ENCODE measurements around the gene ARNT2. TPM values are rescaled to one million over a fixed set of nuclear protein-coding genes. Genes with fewer than 3 reads are reported as not detected.

Gene ARNT2
- polyA plus RNA-seq, 1 experiment, result 44.6 TPM

DNA sequence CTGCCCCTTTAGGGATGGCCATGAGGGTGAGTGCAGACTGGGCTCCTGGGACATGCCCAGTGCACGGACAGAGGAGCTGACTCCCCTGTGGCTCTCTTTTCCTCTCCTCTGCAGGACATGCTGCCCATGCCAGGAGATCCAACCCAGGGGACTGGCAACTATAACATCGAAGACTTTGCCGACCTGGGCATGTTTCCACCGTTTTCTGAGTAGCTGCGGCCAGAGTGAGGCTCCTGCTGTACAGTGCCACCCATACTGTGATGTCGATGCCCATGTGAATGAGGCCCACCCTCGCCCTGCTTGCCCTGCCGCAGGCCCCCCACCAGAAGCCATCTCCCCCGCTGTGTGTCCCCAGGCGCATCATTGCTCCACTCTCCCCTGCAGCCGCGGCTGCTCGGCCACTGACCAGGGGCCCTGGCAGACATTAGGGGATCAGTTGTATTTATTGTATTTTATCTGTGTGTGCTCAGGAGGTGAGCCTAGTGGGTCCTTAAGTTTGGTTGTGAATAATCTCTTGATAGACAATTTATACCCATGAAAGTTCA is 189.4 kb downstream of the ARNT2 start:
- no peak for DNase-seq (ENCODE audit: low read depth)
- POLR2A ChIA-PET, result no interaction called here

DNA sequence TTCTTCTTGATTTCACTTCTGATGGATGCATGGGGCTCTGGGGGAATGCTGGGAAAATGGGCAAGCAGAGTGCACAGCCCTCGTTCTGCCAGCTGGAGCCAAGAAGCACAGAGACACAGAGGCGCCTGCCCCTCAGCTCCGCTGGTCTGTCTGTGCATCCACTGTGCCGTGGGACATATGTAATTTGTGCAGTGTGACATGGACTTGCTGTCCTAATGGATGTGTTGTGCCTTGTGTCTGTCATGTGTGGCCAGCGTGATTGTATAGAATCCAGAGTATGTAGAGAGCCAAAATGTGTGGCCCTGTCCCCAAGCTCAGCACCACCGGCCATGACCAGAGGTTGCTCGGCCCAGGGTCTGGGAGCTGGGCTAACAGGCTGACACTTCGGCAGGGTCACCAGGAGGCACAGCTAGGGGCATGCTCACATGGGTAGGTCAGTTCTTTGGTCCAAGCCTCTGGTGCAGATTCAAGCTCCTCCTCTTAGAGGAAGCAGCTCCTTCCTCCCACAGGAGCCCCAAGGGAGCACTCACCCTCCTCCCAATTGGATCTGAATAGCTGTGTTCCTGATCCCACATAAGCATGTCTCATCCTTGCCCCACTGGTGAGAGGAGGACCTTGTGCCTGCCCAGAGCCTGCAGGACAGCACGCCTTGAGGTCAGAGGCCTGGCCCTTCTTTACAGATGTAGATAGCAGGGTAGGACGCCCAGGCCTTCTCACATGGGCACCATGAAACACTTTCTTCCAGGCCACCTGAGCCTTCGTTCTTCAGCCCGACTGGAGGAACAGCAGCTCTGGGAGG is 190.1 kb downstream of the ARNT2 start:
- no peak for DNase-seq (ENCODE audit: low read depth)
- Histone ChIP-seq H3K27me3 (ENCODE audit: control insufficient read depth, insufficient read depth, low read length) (no peaks in the 10 kb centered on the region), H3K4me3 (ENCODE audit: low read depth, low read length) (no peak overlapping the region), H3K36me3 (ENCODE audit: control insufficient read depth, insufficient read depth, low read length) (peaks cover 22% of the 10 kb centered on the region)
- POLR2A ChIA-PET, result no interaction called here
- CTCF ChIA-PET, result interaction anchor here (2.3 kb wide), 1 partner anchor 27 kb away, joined by 9 read pairs; no protein-coding TSS in a partner anchor
- no peak for TF ChIP-seq CTCF (IDR thresholded peaks at IDR 0.05; ENCODE audit: insufficient read depth, low read depth, low read length)

More for the DNA sequence above, 189.4 kb downstream of the ARNT2 start:
- CTCF ChIA-PET, result interaction anchor here (2.3 kb wide), 1 partner anchor 26 kb away, joined by 9 read pairs; no protein-coding TSS in a partner anchor
- Histone ChIP-seq H3K27me3 (ENCODE audit: control insufficient read depth, insufficient read depth, low read length) (no peaks in the 10 kb centered on the region), H3K4me3 (ENCODE audit: low read depth, low read length) (no peak overlapping the region), H3K36me3 (ENCODE audit: control insufficient read depth, insufficient read depth, low read length) (peaks cover 22% of the 10 kb centered on the region)
- no peak for TF ChIP-seq CTCF (IDR thresholded peaks at IDR 0.05; ENCODE audit: insufficient read depth, low read depth, low read length)

GRCh38 chr15:80595396-80595795 is 191.2 kb downstream of the ARNT2 start:
- TF ChIP-seq CTCF (IDR thresholded peaks at IDR 0.05; ENCODE audit: insufficient read depth, low read depth, low read length), result no peak
- ChIA-PET POLR2A (no interaction called here), CTCF (interaction anchor here (0.8 to 1.1 kb wide), 3 partner anchors 10 to 184 kb away, joined by 3 to 5 read pairs (median 3); partner anchors contain the start of gene CEMIP)
- Histone ChIP-seq H3K36me3 (ENCODE audit: control insufficient read depth, insufficient read depth, low read length) (peaks cover 22% of the 10 kb centered on the region), H3K27me3 (ENCODE audit: control insufficient read depth, insufficient read depth, low read length) (no peaks in the 10 kb centered on the region), H3K4me3 (ENCODE audit: low read depth, low read length) (no peak overlapping the region)
- no peak for DNase-seq (ENCODE audit: low read depth)

- no peak for TF ChIP-seq CTCF (IDR thresholded peaks at IDR 0.05; ENCODE audit: insufficient read depth, low read depth, low read length)
- Histone ChIP-seq H3K36me3 (ENCODE audit: control insufficient read depth, insufficient read depth, low read length) (peaks cover 18% of the 10 kb centered on the region), H3K27me3 (ENCODE audit: control insufficient read depth, insufficient read depth, low read length) (no peaks in the 10 kb centered on the region), H3K4me3 (ENCODE audit: low read depth, low read length) (no peak overlapping the region)
- DNase-seq (ENCODE audit: low read depth), result no peak
- CTCF ChIA-PET, result interaction anchor here (1.1 to 1.4 kb wide), 3 partner anchors 9 to 183 kb away, joined by 3 read pairs; partner anchors contain the start of gene CEMIP
- POLR2A ChIA-PET, result interaction anchor here (0.6 kb wide), 1 partner anchor 180 kb away, joined by 3 read pairs; no protein-coding TSS in a partner anchor
Observed at GRCh38 chr15:80596521-80596976, 192.4 kb downstream of the ARNT2 start.

GRCh38 chr15:80597076-80597475 is 192.9 kb downstream of the ARNT2 start:
- Histone ChIP-seq H3K27me3 (ENCODE audit: control insufficient read depth, insufficient read depth, low read length) (no peaks in the 10 kb centered on the region), H3K36me3 (ENCODE audit: control insufficient read depth, insufficient read depth, low read length) (peaks cover 15% of the 10 kb centered on the region), H3K4me3 (ENCODE audit: low read depth, low read length) (no peak overlapping the region)
- ChIA-PET CTCF (interaction anchor here (1.2 to 1.4 kb wide), 2 partner anchors 9 to 179 kb away, joined by 3 read pairs; no protein-coding TSS in a partner anchor), POLR2A (interaction anchor here (0.6 kb wide), 1 partner anchor 180 kb away, joined by 3 read pairs; no protein-coding TSS in a partner anchor)
- no peak for TF ChIP-seq CTCF (IDR thresholded peaks at IDR 0.05; ENCODE audit: insufficient read depth, low read depth, low read length)
- no peak for DNase-seq (ENCODE audit: low read depth)

Data from BJ (cell line).